H9 (cell line): ENCODE measurements around the gene UPK3A. TPM values are rescaled to one million over a fixed set of nuclear protein-coding genes. Genes with fewer than 3 reads are reported as not detected.

Experiments
- DNase-seq: peaks from one replicate; pipeline ENCODE4 v3.0.0-alpha.2; 2017
- H2AFZ ChIP-seq: one replicate; pipeline ENCODE4 v1.6.1; 2013; ENCODE audit warnings: mild to moderate bottlenecking, low read length, control low read depth, moderate library complexity
- H2AK5ac ChIP-seq: 2 replicates; pipeline ENCODE4 v1.6.1; 2013; ENCODE audit warnings: low read length, control low read depth, mixed read lengths; ENCODE audit not compliant: insufficient read length
- H2BK120ac ChIP-seq: one replicate; pipeline ENCODE4 v1.6.1; 2013; ENCODE audit warnings: low read depth, mild to moderate bottlenecking, low read length, control low read depth, inconsistent platforms; ENCODE audit not compliant: poor library complexity, severe bottlenecking
- H2BK12ac ChIP-seq: 2 replicates; pipeline ENCODE4 v1.6.1; 2013; ENCODE audit warnings: low read length, control low read depth, mixed read lengths, low read depth; ENCODE audit not compliant: insufficient read length
- H2BK15ac ChIP-seq: 2 replicates; pipeline ENCODE4 v1.6.1; 2013; ENCODE audit warnings: low read depth, low read length, control low read depth
- H2BK20ac ChIP-seq: one replicate; pipeline ENCODE4 v1.6.1; 2013; ENCODE audit warnings: low read depth, mild to moderate bottlenecking, low read length, control low read depth, inconsistent platforms; ENCODE audit not compliant: poor library complexity, severe bottlenecking
- H2BK5ac ChIP-seq: 2 replicates; pipeline ENCODE4 v1.6.1; 2013; ENCODE audit warnings: low read length, control low read depth, mixed read lengths; ENCODE audit not compliant: insufficient read length
- H3K14ac ChIP-seq: 2 replicates; pipeline ENCODE4 v1.6.1; 2013; ENCODE audit warnings: low read length, control low read depth; ENCODE audit not compliant: insufficient read depth
- H3K18ac ChIP-seq: 2 replicates; pipeline ENCODE4 v1.6.1; 2013; ENCODE audit warnings: low read depth, mild to moderate bottlenecking, mixed read lengths, low read length, control low read depth; ENCODE audit not compliant: insufficient read length
- H3K23ac ChIP-seq: 2 replicates; pipeline ENCODE4 v1.6.1; 2013; ENCODE audit warnings: low read length, control low read depth, mixed read lengths, low read depth; ENCODE audit not compliant: insufficient read length
- H3K23me2 ChIP-seq: 2 replicates; pipeline ENCODE4 v1.6.1; 2013; ENCODE audit warnings: low read depth, mild to moderate bottlenecking, mixed read lengths, low read length, control low read depth; ENCODE audit not compliant: insufficient read length, poor library complexity, severe bottlenecking
- H3K27ac ChIP-seq: 2 replicates; pipeline ENCODE4 v1.5.1; 2013; ENCODE audit warnings: low read length, control low read depth, mixed read lengths, low read depth; ENCODE audit not compliant: insufficient read length
- H3K27me3 ChIP-seq: 2 replicates; pipeline ENCODE4 v1.6.1; 2013; ENCODE audit warnings: low read length, control low read depth, inconsistent platforms; ENCODE audit not compliant: insufficient read depth
- H3K4ac ChIP-seq: 2 replicates; pipeline ENCODE4 v1.6.1; 2013; ENCODE audit warnings: low read depth, mild to moderate bottlenecking, control low read depth, inconsistent platforms, low read length, moderate library complexity
- H3K4me1 ChIP-seq: 2 replicates; pipeline ENCODE4 v1.6.1; 2013; ENCODE audit warnings: low read length, control low read depth, inconsistent platforms; ENCODE audit not compliant: insufficient read depth
- H3K4me2 ChIP-seq: 2 replicates; pipeline ENCODE4 v1.6.1; 2013; ENCODE audit warnings: low read length, control low read depth, mixed read lengths; ENCODE audit not compliant: insufficient read length, insufficient read depth
- H3K56ac ChIP-seq: 2 replicates; pipeline ENCODE4 v1.6.1; 2013; ENCODE audit warnings: low read depth, mild to moderate bottlenecking, mixed read lengths, low read length, control low read depth; ENCODE audit not compliant: insufficient read length
- H3K79me1 ChIP-seq: 2 replicates; pipeline ENCODE4 v1.6.1; 2013; ENCODE audit warnings: low read depth, mild to moderate bottlenecking, moderate library complexity, low read length, control low read depth, inconsistent platforms; ENCODE audit not compliant: insufficient read depth, poor library complexity, severe bottlenecking
- H3K79me2 ChIP-seq: 2 replicates; pipeline ENCODE4 v1.6.1; 2013; ENCODE audit warnings: low read length, control low read depth, inconsistent platforms; ENCODE audit not compliant: insufficient read depth
- H3K9ac ChIP-seq: 2 replicates; pipeline ENCODE4 v1.6.1; 2013; ENCODE audit warnings: low read length, control low read depth, mixed read lengths; ENCODE audit not compliant: insufficient read length; ENCODE audit errors: extremely low read depth
- H3K9me3 ChIP-seq: one replicate; pipeline ENCODE4 v1.6.1; 2013; ENCODE audit warnings: low read depth, low read length, inconsistent platforms; ENCODE audit not compliant: control insufficient read depth
- H3T11ph ChIP-seq: one replicate; pipeline ENCODE4 v1.6.1; 2013; ENCODE audit warnings: mild to moderate bottlenecking, low read length, control low read depth, inconsistent platforms
- H4K20me1 ChIP-seq: one replicate; pipeline ENCODE4 v1.6.1; 2013; ENCODE audit not compliant: control insufficient read depth, insufficient read length, insufficient read depth
- H4K5ac ChIP-seq: 2 replicates; pipeline ENCODE4 v1.6.1; 2013; ENCODE audit warnings: low read depth, mild to moderate bottlenecking, mixed read lengths, low read length, control low read depth; ENCODE audit not compliant: insufficient read length
- H4K8ac ChIP-seq: replicated peaks from 2 replicates; pipeline ENCODE4 v1.6.1; 2013; ENCODE audit warnings: low read length, control low read depth, mixed read lengths, low read depth; ENCODE audit not compliant: insufficient read length
- H4K91ac ChIP-seq: 2 replicates; pipeline ENCODE4 v1.6.1; 2013; ENCODE audit warnings: low read depth, mild to moderate bottlenecking, moderate library complexity, mixed read lengths, low read length, control low read depth; ENCODE audit not compliant: insufficient read length
- H3K27ac Mint-ChIP-seq, 3 experiments: 2 replicates in 2 of 3; 3 replicates in 1 of 3; pipeline ENCODE4 v1.8.0; 2020 to 2021; ENCODE audit warnings: mixed read lengths in 3 of 3, mild to moderate bottlenecking in 1 of 3, moderate library complexity in 1 of 3
- H3K27me3 Mint-ChIP-seq: 2 replicates; pipeline ENCODE4 v1.8.0; 2021; ENCODE audit warnings: low read depth, mild to moderate bottlenecking, moderate library complexity, mixed read lengths
- H3K36me3 Mint-ChIP-seq, 3 experiments: 2 replicates in 2 of 3; 3 replicates in 1 of 3; pipeline ENCODE4 v1.8.0; 2020 to 2021; ENCODE audit warnings: low read depth in 3 of 3, mixed read lengths in 3 of 3; ENCODE audit not compliant: insufficient read depth in 1 of 3
- H3K4me1 Mint-ChIP-seq, 2 experiments: 2 replicates each; pipeline ENCODE4 v1.8.0; 2020; ENCODE audit warnings: mixed read lengths in 2 of 2
- H3K4me3 Mint-ChIP-seq, 2 experiments: 2 replicates in 1 of 2; 3 replicates in 1 of 2; pipeline ENCODE4 v1.8.0; 2020 to 2021; ENCODE audit warnings: mild to moderate bottlenecking in 2 of 2, mixed read lengths in 2 of 2, moderate library complexity in 1 of 2
- H3K9me3 Mint-ChIP-seq, 2 experiments: 2 replicates in 1 of 2; 3 replicates in 1 of 2; pipeline ENCODE4 v1.8.0; 2020; ENCODE audit warnings: mild to moderate bottlenecking in 2 of 2, mixed read lengths in 2 of 2, moderate library complexity in 1 of 2
- CTCF ChIP-seq: fragments of 200-600 bp; sonication (generic); conservative IDR thresholded peaks from 3 replicates; pipeline ENCODE4 v1.8.0; 2021; ENCODE audit warnings: antibody characterized with exemption, mild to moderate bottlenecking
- WGBS: extraction: QIAGEN DNeasy Blood & Tissue Kit; methylation state at CpG from one replicate; pipeline ENCODE4 v1.1.7; 2013; ENCODE audit warnings: missing lambda C conversion rate, low lambda C conversion rate, mixed read lengths; ENCODE audit not compliant: insufficient read length; ENCODE audit errors: extremely low coverage; 5-methylcytosine and 5-hydroxymethylcytosine counted together
- total RNA-seq: library from RNA; stranded (reverse); gene quantifications from 2 replicates; pipeline ENCODE4 v1.2.1, GENCODE V29; 2021

The UPK3A gene
- total RNA-seq, 1 experiment from 2014 or later, result not detected

GRCh38 chr22:45338795-45339194 lies 54.0 kb downstream of the UPK3A start:
- Histone ChIP-seq H3K27me3 (no peaks in the 10 kb centered on the region), H2AFZ (no peak overlapping the region), H3K23me2 (no peaks in the 10 kb centered on the region), H4K5ac (no peak overlapping the region), H4K91ac (no peak overlapping the region), H2BK5ac (no peak overlapping the region), H3K9ac (no peak overlapping the region), H3K4ac (no peak overlapping the region), H3K56ac (no peak overlapping the region), H3K18ac (no peak overlapping the region), H3K14ac (no peak overlapping the region), H2BK12ac (no peak overlapping the region), H3K4me1 (no peaks in the 10 kb centered on the region), H2BK120ac (no peak overlapping the region), H3K79me1 (no peaks in the 10 kb centered on the region), H3K79me2 (no peaks in the 10 kb centered on the region), H3K27ac (no peak overlapping the region), H3T11ph (no peak overlapping the region), H3K4me2 (no peak overlapping the region), H2AK5ac (no peak overlapping the region), H3K9me3 (no peaks in the 10 kb centered on the region), H2BK15ac (no peak overlapping the region), H3K23ac (no peak overlapping the region), H4K8ac (no peak overlapping the region), H2BK20ac (no peak overlapping the region), H4K20me1 (no peaks in the 10 kb centered on the region)
- Mint-ChIP-seq H3K27me3 (no peaks in the 10 kb centered on the region), H3K27ac (no peak overlapping the region), H3K4me3 (no peak overlapping the region), H3K9me3 (no peaks in the 10 kb centered on the region; a peak in 1 of 5 replicates), H3K36me3 (peaks cover 9 to 59% (median 52%) of the 10 kb centered on the region in 3 experiments; a peak in 6 of 7 replicates), H3K4me1 (0 out of 4 replicates have a peak, but pooled peaks cover 0 to 2% of the 10 kb centered on the region in 2 experiments)
- no peak for DNase-seq
- TF ChIP-seq CTCF, result no peak
- no CpG with 5 or more reads among the region's 7 CpGs for WGBS
